GM18507 (cell line): ENCODE measurements around the gene NOS1AP.
"Not testable (repeated sequence)": the region's sequence is repeated elsewhere in the genome, so short reads cannot be mapped to it uniquely, and the experiment has no call there.

ENCODE experiments used
- DNase-seq: peaks from one replicate; pipeline ENCODE4 v3.0.0; 2011; ENCODE audit warnings: low read depth; ENCODE audit not compliant: insufficient read length; ENCODE audit errors: extremely low spot score
- FAIRE-seq: peaks from 2 replicates; lab custom pipeline; 2011; peaks lifted over from hg19 to GRCh38; lab: Jason Lieb, UNC

The NOS1AP gene

GRCh38 chr1:162069334-162070093 is at the start of gene NOS1AP:
NOS1AP (plus strand) TSS chr1:162069691; CDS start chr1:162070178, 487 bp downstream.
- FAIRE-seq, result peak; percentile 57

GRCh38 chr1:162020150-162020549 is 49.3 kb upstream of the NOS1AP start:
- no peak for FAIRE-seq
- DNase-seq, result no peak

More at GRCh38 chr1:162069334-162070093, at the start of gene NOS1AP:
- peak; percentile 80 for DNase-seq

- FAIRE-seq (no peak), DNase-seq (no peak)
These were observed 48.4 kb upstream of the NOS1AP start for GRCh38 chr1:162021124-162021523.

GRCh38 chr1:162022626-162023025 is 46.9 kb upstream of the NOS1AP start:
- FAIRE-seq, result no peak
- no peak for DNase-seq

- no peak for DNase-seq
- FAIRE-seq, result no peak
These were observed 46.3 kb upstream of the NOS1AP start for GRCh38 chr1:162023181-162023546.

- peak; percentile 26 for DNase-seq
- FAIRE-seq, result no peak
These were observed 45.7 kb upstream of the NOS1AP start, which contains the start of gene OLFML2B for GRCh38 chr1:162023547-162024501. OLFML2B (minus strand) TSS chr1:162023869; CDS start chr1:162023430, 439 bp downstream.

GRCh38 chr1:162025541-162025940 is 44.0 kb upstream of the NOS1AP start:
- DNase-seq (no peak), FAIRE-seq (no peak)

- DNase-seq, result no peak
- FAIRE-seq, result no peak
These were observed 42.6 kb upstream of the NOS1AP start for GRCh38 chr1:162026881-162027280.

GRCh38 chr1:162028726-162029125 is 40.8 kb upstream of the NOS1AP start:
- no peak for DNase-seq
- FAIRE-seq, result peak; percentile 31

- no peak for FAIRE-seq
- no peak for DNase-seq
These were observed 40.3 kb upstream of the NOS1AP start for GRCh38 chr1:162029157-162029556.

GRCh38 chr1:162030759-162031280 is 38.7 kb upstream of the NOS1AP start:
- FAIRE-seq (no peak), DNase-seq (no peak)

GRCh38 chr1:162033428-162033827 is 36.1 kb upstream of the NOS1AP start:
- DNase-seq (no peak), FAIRE-seq (no peak)

GRCh38 chr1:162035241-162035640 is 34.2 kb upstream of the NOS1AP start:
- no peak for FAIRE-seq
- DNase-seq, result no peak

- FAIRE-seq (no peak), DNase-seq (no peak)
These were observed 33.3 kb upstream of the NOS1AP start for GRCh38 chr1:162036163-162036562.

- FAIRE-seq (no peak), DNase-seq (no peak)
These were observed 30.9 kb upstream of the NOS1AP start for GRCh38 chr1:162038624-162039023.

GRCh38 chr1:162040001-162040400 is 29.5 kb upstream of the NOS1AP start:
- FAIRE-seq (peak; percentile 39), DNase-seq (no peak)

- FAIRE-seq, result no peak
These were observed 28.8 kb upstream of the NOS1AP start for GRCh38 chr1:162040657-162041056.

GRCh38 chr1:162042361-162042760 is 27.1 kb upstream of the NOS1AP start:
- no peak for DNase-seq
- no peak for FAIRE-seq

More at GRCh38 chr1:162040657-162041056, 28.8 kb upstream of the NOS1AP start:
- no peak for DNase-seq

GRCh38 chr1:162046921-162047320 is 22.6 kb upstream of the NOS1AP start:
- DNase-seq, result no peak
- no peak for FAIRE-seq

GRCh38 chr1:162053949-162054348 is 15.5 kb upstream of the NOS1AP start:
- not testable (repeated sequence) for FAIRE-seq, DNase-seq
